OCI-LY3 (cell line): ENCODE measurements around the gene MDGA2.
A peak's percentile ranks its signal among the peaks of the same experiment; 100 is the strongest.

Experiments
- EZH2phosphoT487 ChIP-seq: fragments of 200-600 bp; shearing (Covaris generic); IDR thresholded peaks from 2 replicates; pipeline ENCODE4 v1.6.1; 2018; ENCODE audit warnings: antibody characterized with exemption, mixed run types, low read depth
- TF ChIP-seq, protein P1 (sequence below): fragments of 200-600, 300-600 bp; sonication (generic); IDR thresholded peaks from 2 replicates; pipeline ENCODE4 v1.5.1; 2014; ENCODE audit warnings: antibody characterized with exemption, low read length, low read depth

DNA sequence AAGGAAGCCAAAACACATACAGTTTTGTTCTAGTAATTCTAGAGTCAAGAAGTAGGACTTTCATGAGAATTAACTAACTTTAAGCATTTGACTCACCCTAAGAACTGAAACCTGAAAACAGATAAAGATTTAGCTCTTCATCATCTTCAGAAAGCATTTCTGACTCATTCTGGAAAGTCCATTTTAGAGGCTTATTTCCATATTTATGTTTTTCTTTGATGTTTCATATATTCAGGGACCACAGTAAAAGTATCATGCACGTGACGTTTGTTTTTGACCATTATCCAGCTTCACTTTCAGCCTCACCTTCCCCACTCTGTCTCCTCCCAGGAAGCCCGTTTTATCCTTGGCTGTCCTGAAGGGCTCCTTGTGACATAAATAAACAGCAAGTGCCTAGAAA lies 79.2 kb downstream of the MDGA2 start:
- TF ChIP-seq, protein P1, sequence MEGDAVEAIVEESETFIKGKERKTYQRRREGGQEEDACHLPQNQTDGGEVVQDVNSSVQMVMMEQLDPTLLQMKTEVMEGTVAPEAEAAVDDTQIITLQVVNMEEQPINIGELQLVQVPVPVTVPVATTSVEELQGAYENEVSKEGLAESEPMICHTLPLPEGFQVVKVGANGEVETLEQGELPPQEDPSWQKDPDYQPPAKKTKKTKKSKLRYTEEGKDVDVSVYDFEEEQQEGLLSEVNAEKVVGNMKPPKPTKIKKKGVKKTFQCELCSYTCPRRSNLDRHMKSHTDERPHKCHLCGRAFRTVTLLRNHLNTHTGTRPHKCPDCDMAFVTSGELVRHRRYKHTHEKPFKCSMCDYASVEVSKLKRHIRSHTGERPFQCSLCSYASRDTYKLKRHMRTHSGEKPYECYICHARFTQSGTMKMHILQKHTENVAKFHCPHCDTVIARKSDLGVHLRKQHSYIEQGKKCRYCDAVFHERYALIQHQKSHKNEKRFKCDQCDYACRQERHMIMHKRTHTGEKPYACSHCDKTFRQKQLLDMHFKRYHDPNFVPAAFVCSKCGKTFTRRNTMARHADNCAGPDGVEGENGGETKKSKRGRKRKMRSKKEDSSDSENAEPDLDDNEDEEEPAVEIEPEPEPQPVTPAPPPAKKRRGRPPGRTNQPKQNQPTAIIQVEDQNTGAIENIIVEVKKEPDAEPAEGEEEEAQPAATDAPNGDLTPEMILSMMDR: no peak
- peak; percentile 43; the same call in 1 of the 2 replicates for TF ChIP-seq EZH2phosphoT487
